CD4-positive, CD25-positive, alpha-beta regulatory T cell (primary cell): ENCODE data around the gene OR5C1. TPM values are rescaled to one million over a fixed set of nuclear protein-coding genes. Genes with fewer than 3 reads are reported as not detected.

Experiments used
- ATAC-seq, 2 donors: fragments of 150-1000 bp; cut with Tn5 transposase; one replicate each; pipeline ENCODE4 v1.10.0; 2021; ENCODE audit warnings: low read depth in 2 of 2, moderate number of reproducible peaks in 2 of 2, moderate library complexity in 1 of 2
- DNase-seq, 3 donors: peaks; one replicate each; pipeline versions ENCODE4 v3.0.0 to v3.0.0-alpha.2; 2012 to 2022; ENCODE audit warnings: mixed read lengths in 1 of 3
- H3K27ac ChIP-seq: one replicate; pipeline ENCODE4 v1.7.0; 2013; ENCODE audit warnings: mild to moderate bottlenecking, low read length; ENCODE audit not compliant: insufficient read depth, poor library complexity, severe bottlenecking
- H3K27me3 ChIP-seq: one replicate; pipeline ENCODE4 v1.7.0; 2013; ENCODE audit warnings: low read length; ENCODE audit not compliant: control insufficient read depth, insufficient read depth
- H3K36me3 ChIP-seq: one replicate; pipeline ENCODE4 v1.7.0; 2013; ENCODE audit warnings: mild to moderate bottlenecking, low read length, moderate library complexity; ENCODE audit not compliant: control insufficient read depth, insufficient read depth
- H3K4me1 ChIP-seq: 2 replicates; pipeline ENCODE4 v1.7.0; 2013; ENCODE audit warnings: mild to moderate bottlenecking, low read length; ENCODE audit not compliant: insufficient read depth, control insufficient read depth, poor library complexity, severe bottlenecking
- H3K4me3 ChIP-seq: one replicate; pipeline ENCODE4 v1.7.0; 2013; ENCODE audit warnings: low read depth, mild to moderate bottlenecking, low read length, moderate library complexity
- H3K9me3 ChIP-seq, 2 experiments: 1 replicate in 1 of 2; 2 replicates in 1 of 2; pipeline ENCODE4 v1.7.0; 2013; ENCODE audit warnings: low read length in 2 of 2, mild to moderate bottlenecking in 1 of 2, moderate library complexity in 1 of 2; ENCODE audit not compliant: control insufficient read depth in 2 of 2
- H3K27ac Mint-ChIP-seq, 3 donors: one replicate each; pipeline ENCODE4 v1.8.0; 2020 to 2022; ENCODE audit warnings: mild to moderate bottlenecking in 3 of 3, mixed read lengths in 3 of 3, moderate library complexity in 2 of 3
- H3K27me3 Mint-ChIP-seq: one replicate; pipeline ENCODE4 v1.8.0; 2022; ENCODE audit warnings: mild to moderate bottlenecking, mixed read lengths
- H3K36me3 Mint-ChIP-seq: one replicate; pipeline ENCODE4 v1.8.0; 2020; ENCODE audit warnings: mixed read lengths
- H3K4me1 Mint-ChIP-seq, 4 donors: one replicate each; pipeline ENCODE4 v1.8.0; 2020 to 2022; ENCODE audit warnings: mixed read lengths in 4 of 4, mild to moderate bottlenecking in 1 of 4
- H3K4me3 Mint-ChIP-seq, 4 donors: one replicate each; pipeline ENCODE4 v1.8.0; 2020 to 2022; ENCODE audit warnings: mild to moderate bottlenecking in 4 of 4, mixed read lengths in 4 of 4, moderate library complexity in 3 of 4
- H3K9me3 Mint-ChIP-seq, 7 donors: one replicate each; pipeline ENCODE4 v1.8.0; 2020 to 2022; ENCODE audit warnings: mixed read lengths in 7 of 7, mild to moderate bottlenecking in 3 of 7, moderate library complexity in 2 of 7
- polyA plus RNA-seq, 4 donors: library from polyadenylated mRNA; unstranded; fragments of 300-500 nt; fragmentation: Illumina TruSeq; gene quantifications; one replicate each; pipeline ENCODE4 v1.2.3, GENCODE V29; 2021
- total RNA-seq: library from RNA; stranded (reverse); gene quantifications from one replicate; pipeline ENCODE4 v1.2.3, GENCODE V29; 2022

OR5C1 gene
- total RNA-seq (not detected), polyA plus RNA-seq (not detected)

DNA sequence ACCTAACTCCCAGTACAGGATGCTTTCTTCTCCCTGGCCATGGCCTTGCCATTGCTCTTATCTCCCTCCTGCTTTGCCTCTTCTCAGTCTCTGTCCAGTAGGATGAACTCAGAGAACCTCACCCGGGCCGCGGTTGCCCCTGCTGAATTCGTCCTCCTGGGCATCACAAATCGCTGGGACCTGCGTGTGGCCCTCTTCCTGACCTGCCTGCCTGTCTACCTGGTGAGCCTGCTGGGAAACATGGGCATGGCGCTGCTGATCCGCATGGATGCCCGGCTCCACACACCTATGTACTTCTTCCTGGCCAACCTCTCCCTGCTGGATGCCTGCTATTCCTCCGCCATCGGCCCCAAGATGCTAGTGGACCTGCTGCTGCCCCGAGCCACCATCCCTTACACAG, at the start of gene OR5C1:
Gene OR5C1 (plus strand): TSS at position 103 of the 400 bp plus-strand sequence. CDS start 0 bp downstream, at position 103.
- Histone ChIP-seq H3K27ac (no peak within 1 kb of the TSS), H3K9me3 (no peaks in the 10 kb centered on the region), H3K27me3 (no peaks in the 10 kb centered on the region), H3K4me1 (no peaks in the 10 kb centered on the region), H3K4me3 (no peak within 1 kb of the TSS), H3K36me3 (no peaks in the 10 kb centered on the region)
- Mint-ChIP-seq H3K27ac (peak within 1 kb of the TSS in 1 of 3 donors; percentile 94), H3K9me3 (no peaks in the 10 kb centered on the region), H3K4me1 (peaks cover 0 to 3% (median 0%) of the 10 kb centered on the region in 4 donors), H3K36me3 (no peaks in the 10 kb centered on the region), H3K4me3 (no peak within 1 kb of the TSS), H3K27me3 (no peaks in the 10 kb centered on the region)
- ATAC-seq (no peak), DNase-seq (no peak)

DNA sequence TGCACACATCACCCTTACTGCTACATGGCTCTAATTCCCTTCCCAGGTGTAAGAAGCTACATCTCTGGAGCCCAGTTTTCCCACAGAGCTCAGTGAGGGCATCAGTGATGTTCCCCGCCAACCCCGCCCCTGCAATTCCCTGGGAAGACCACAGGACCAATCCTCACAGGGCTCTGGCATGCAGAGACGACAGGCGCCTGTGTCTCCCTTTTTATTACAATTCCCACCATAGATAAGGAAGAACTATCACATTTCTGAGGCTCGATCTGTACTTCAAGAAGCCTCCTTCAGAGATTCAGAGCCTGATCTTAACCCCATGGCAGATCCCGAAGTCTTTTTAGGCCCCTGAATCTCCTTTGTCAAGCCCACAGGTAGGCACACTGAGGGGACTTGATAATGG, 46.7 kb upstream of the OR5C1 start, which contains the start of gene OR1L6:
Gene OR1L6 (plus strand): TSS at position 301 of the 400 bp plus-strand sequence. CDS start 7,545 bp downstream, outside the sequence.
- peaks cover 5% of the 10 kb centered on the region for H3K36me3 Mint-ChIP-seq
- no peak within 1 kb of the TSS for H3K4me3 Mint-ChIP-seq
- no peak within 1 kb of the TSS for H3K27ac Mint-ChIP-seq
- no peaks in the 10 kb centered on the region for H3K27me3 ChIP-seq
- H3K27me3 Mint-ChIP-seq: no peaks in the 10 kb centered on the region
- no peaks in the 10 kb centered on the region for H3K4me1 Mint-ChIP-seq
- H3K36me3 ChIP-seq: no peaks in the 10 kb centered on the region
- peaks cover 0 to 21% (median 8%) of the 10 kb centered on the region in 7 donors for H3K9me3 Mint-ChIP-seq
- peaks cover 0 to 2% of the 10 kb centered on the region in 2 experiments for H3K9me3 ChIP-seq
- H3K4me3 ChIP-seq: no peak within 1 kb of the TSS
- DNase-seq: no peak
- no peak for ATAC-seq
- H3K27ac ChIP-seq: no peak within 1 kb of the TSS
- no peaks in the 10 kb centered on the region for H3K4me1 ChIP-seq

DNA sequence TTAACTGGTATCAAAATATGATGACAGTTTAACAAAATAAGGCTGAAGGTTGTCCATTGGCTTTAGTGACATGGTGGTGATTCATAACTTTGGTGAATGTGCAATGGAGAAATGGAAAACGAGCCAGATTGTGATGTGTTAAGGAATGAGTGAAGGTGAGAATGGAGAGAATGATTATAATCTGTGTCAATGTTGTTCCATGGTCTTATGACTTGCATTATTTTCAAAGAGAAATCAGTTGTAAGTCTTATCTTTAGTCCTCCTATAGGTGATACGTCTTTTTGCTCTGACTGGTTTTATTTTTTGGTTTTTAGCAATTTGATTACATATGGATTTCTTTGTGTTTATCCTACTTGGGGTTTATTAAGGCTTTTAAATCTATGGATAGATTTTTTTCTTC, 33.9 kb upstream of the OR5C1 start:
- no peak overlapping the region for H3K4me3 Mint-ChIP-seq
- H3K27ac ChIP-seq: no peak overlapping the region
- H3K4me1 Mint-ChIP-seq: no peaks in the 10 kb centered on the region
- no peaks in the 10 kb centered on the region for H3K4me1 ChIP-seq
- peaks cover 15% of the 10 kb centered on the region in 2 experiments for H3K9me3 ChIP-seq
- DNase-seq (no peak), ATAC-seq (no peak)
- H3K27me3 ChIP-seq: peaks cover 2% of the 10 kb centered on the region
- H3K27ac Mint-ChIP-seq: no peak overlapping the region
- no peaks in the 10 kb centered on the region for H3K36me3 ChIP-seq
- H3K27me3 Mint-ChIP-seq: peaks cover 8% of the 10 kb centered on the region
- H3K4me3 ChIP-seq: no peak overlapping the region
- peaks cover 4 to 36% (median 17%) of the 10 kb centered on the region in 7 donors for H3K9me3 Mint-ChIP-seq
- no peaks in the 10 kb centered on the region for H3K36me3 Mint-ChIP-seq

DNA sequence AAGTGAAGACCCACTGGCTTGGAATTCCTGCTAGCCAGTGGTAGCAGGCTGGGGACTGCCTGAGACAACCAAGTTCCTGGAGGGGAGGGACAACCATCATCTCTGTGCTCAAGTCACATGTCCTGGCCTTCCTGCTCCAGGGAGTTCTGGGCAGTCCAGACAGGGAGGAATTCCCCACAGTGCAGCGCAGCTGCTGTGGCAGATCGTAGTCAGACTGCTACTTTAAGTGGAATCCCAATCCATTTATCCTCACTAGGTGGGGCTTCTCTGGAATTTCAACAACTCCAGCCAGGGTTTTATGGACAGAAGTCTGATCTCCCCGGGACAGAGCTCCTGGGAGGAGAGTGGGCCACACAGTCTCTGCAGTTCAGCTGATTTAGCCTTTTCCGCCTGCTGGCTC, 20.9 kb upstream of the OR5C1 start:
- no peaks in the 10 kb centered on the region for H3K36me3 ChIP-seq
- H3K9me3 ChIP-seq: peaks cover 6 to 20% of the 10 kb centered on the region in 2 experiments
- H3K4me3 ChIP-seq: no peak overlapping the region
- no peaks in the 10 kb centered on the region for H3K4me1 ChIP-seq
- Mint-ChIP-seq H3K27ac (no peak overlapping the region), H3K36me3 (peaks cover 6% of the 10 kb centered on the region), H3K27me3 (peaks cover 13% of the 10 kb centered on the region), H3K4me3 (no peak overlapping the region), H3K9me3 (peaks cover 0 to 49% (median 11%) of the 10 kb centered on the region in 7 donors), H3K4me1 (no peaks in the 10 kb centered on the region)
- no peaks in the 10 kb centered on the region for H3K27me3 ChIP-seq
- no peak overlapping the region for H3K27ac ChIP-seq
- DNase-seq (no peak), ATAC-seq (no peak)

DNA sequence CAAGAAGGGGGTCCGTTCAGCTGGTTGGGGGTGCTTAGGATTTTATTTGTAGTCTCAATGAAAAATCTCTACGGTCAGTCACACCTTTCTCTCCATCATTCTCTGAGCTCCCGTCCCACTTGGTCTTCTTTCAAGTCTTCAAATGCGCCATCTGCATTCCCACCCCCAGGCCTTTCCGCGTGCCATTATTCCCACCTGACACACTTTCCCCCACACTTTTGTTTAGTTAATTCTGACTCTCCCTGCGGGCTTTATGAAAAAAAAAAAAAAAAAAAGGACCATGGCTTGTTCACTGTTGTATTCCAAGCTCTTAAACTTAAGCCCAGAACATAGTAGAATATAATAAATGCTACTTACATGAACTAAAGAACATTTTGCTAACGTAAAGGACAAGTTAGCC, 11.7 kb upstream of the OR5C1 start:
- Mint-ChIP-seq H3K36me3 (no peaks in the 10 kb centered on the region), H3K27ac (no peak overlapping the region), H3K27me3 (no peaks in the 10 kb centered on the region), H3K4me1 (no peaks in the 10 kb centered on the region), H3K9me3 (peaks cover 3 to 18% (median 5%) of the 10 kb centered on the region in 7 donors), H3K4me3 (no peak overlapping the region)
- ATAC-seq (no peak), DNase-seq (no peak)
- Histone ChIP-seq H3K27ac (no peak overlapping the region), H3K4me1 (no peaks in the 10 kb centered on the region), H3K36me3 (no peaks in the 10 kb centered on the region), H3K9me3 (peaks cover 3 to 5% of the 10 kb centered on the region in 2 experiments), H3K27me3 (no peaks in the 10 kb centered on the region), H3K4me3 (no peak overlapping the region)

DNA sequence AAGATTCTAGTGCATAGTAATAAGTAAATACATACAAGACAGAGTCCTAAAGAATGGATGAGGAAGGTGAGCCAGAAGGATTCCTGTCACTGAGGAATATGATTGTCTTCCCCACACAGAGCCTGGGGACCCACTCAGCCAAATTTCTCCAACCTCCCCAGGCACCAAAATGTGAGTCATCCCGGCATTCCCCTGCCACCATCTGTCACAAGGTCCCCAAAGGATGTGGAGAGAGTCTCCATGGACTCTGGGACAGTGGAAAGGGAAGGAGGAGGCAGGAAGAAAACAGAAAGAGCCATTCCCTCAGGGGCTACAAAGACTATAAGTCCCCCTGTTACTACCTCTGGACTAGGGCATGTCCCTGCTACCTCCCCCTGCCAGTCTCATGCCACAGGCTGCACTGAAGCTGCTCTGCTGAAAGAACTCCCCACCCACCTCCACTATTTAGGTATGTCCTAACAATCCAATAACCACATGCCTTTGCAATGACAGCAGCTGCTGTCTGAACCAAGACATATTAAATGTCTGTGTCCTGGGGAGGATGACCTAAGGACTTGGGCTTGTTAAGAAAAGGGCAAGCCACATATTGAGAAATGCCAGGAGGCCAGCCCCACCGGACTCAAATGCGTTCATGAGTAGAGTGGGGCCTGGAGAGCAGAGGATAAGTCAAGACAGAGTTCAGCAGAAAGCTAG, 10.7 kb upstream of the OR5C1 start:
- no peaks in the 10 kb centered on the region for H3K36me3 Mint-ChIP-seq
- Histone ChIP-seq H3K4me1 (no peaks in the 10 kb centered on the region), H3K4me3 (no peak overlapping the region), H3K9me3 (peaks cover 2 to 3% of the 10 kb centered on the region in 2 experiments), H3K36me3 (no peaks in the 10 kb centered on the region), H3K27ac (no peak overlapping the region), H3K27me3 (no peaks in the 10 kb centered on the region)
- H3K9me3 Mint-ChIP-seq: peaks cover 2 to 8% (median 3%) of the 10 kb centered on the region in 7 donors
- no peak overlapping the region for H3K27ac Mint-ChIP-seq
- no peak for ATAC-seq
- no peaks in the 10 kb centered on the region for H3K27me3 Mint-ChIP-seq
- DNase-seq: no peak
- H3K4me3 Mint-ChIP-seq: no peak overlapping the region
- no peaks in the 10 kb centered on the region for H3K4me1 Mint-ChIP-seq

DNA sequence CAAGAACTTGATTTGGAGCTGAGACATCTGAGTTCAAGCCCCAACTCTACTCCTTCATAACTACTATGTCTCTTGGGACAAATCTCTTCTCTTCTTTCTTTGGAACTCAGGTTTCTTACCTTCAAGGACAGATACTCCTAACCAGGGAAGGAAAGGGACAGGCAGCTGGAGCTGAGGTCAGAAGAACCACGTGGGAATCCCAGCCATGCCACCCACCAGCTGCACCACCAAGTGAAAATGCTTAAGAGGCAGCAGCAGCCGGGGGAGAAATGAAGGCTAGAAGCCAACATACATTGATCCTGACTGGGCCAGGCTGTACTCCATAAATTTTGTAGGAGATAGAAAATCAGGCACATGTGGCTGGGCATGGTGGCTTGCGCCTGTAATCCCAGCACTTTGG, 9.6 kb upstream of the OR5C1 start:
- Mint-ChIP-seq H3K27me3 (no peaks in the 10 kb centered on the region), H3K9me3 (peaks cover 0 to 3% (median 0%) of the 10 kb centered on the region in 7 donors), H3K4me1 (no peaks in the 10 kb centered on the region)

DNA sequence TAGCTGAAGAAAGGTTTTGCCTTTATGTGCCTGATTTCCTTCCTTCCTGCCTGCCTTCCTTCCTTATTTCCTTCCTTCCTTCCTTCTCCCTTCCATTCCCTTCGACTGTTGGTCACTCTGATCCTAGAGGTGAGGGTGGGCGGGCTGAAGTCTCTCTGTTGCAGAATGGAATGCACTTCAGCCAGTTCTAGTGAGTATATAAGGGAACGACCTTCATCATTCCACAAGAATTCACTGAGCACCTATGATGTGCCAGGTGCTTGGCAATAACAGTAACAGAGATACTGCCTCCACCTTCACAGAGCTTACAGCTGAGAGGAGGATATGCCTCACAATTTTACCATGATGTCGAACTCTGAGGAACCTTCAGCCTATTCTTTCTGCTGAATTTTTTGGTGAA, 8.7 kb upstream of the OR5C1 start:
- Histone ChIP-seq H3K36me3 (no peaks in the 10 kb centered on the region), H3K27ac (no peak overlapping the region), H3K27me3 (no peaks in the 10 kb centered on the region), H3K9me3 (no peaks in the 10 kb centered on the region), H3K4me1 (no peaks in the 10 kb centered on the region), H3K4me3 (no peak overlapping the region)
- Mint-ChIP-seq H3K4me1 (no peaks in the 10 kb centered on the region), H3K4me3 (no peak overlapping the region), H3K27me3 (no peaks in the 10 kb centered on the region), H3K27ac (no peak overlapping the region), H3K9me3 (no peaks in the 10 kb centered on the region), H3K36me3 (no peaks in the 10 kb centered on the region)
- no peak for ATAC-seq
- DNase-seq: no peak

More for the DNA sequence above, 9.6 kb upstream of the OR5C1 start:
- H3K4me1 ChIP-seq: no peaks in the 10 kb centered on the region
- H3K9me3 ChIP-seq: no peaks in the 10 kb centered on the region
- H3K4me3 Mint-ChIP-seq: no peak overlapping the region
- H3K27ac Mint-ChIP-seq: no peak overlapping the region
- DNase-seq (no peak), ATAC-seq (no peak)
- no peaks in the 10 kb centered on the region for H3K36me3 ChIP-seq
- H3K27ac ChIP-seq: no peak overlapping the region
- H3K27me3 ChIP-seq: no peaks in the 10 kb centered on the region
- H3K4me3 ChIP-seq: no peak overlapping the region
- H3K36me3 Mint-ChIP-seq: no peaks in the 10 kb centered on the region
